Motor neuron (in vitro differentiated cells): Measurements from ENCODE around the gene BMP4. TPM values are rescaled to one million over a fixed set of nuclear protein-coding genes. Genes with fewer than 3 reads are reported as not detected.

ENCODE experiments used
- ATAC-seq, 8 experiments: fragments of 200-7000 bp; cut with Tn5 transposase; replicated peaks in 6 of 8; 2 replicates each; pipeline ENCODE4 v1.8.0; 2021; ENCODE audit warnings: mild to moderate bottlenecking in 8 of 8, moderate library complexity in 8 of 8
- H3K27ac ChIP-seq, 2 donors: fragments of 250-450 bp; sonication (Bioruptor Pico); 2 replicates each; pipeline ENCODE4 v1.9.0; 2021; ENCODE audit warnings: antibody characterized with exemption in 2 of 2, mild to moderate bottlenecking in 2 of 2, moderate library complexity in 1 of 2
- H3K4me1 ChIP-seq, 2 donors: fragments of 250-450 bp; sonication (Bioruptor Pico); replicated peaks in 1 of 2; 2 replicates each; pipeline ENCODE4 v1.6.1; 2021; ENCODE audit warnings: antibody characterized with exemption in 2 of 2, mild to moderate bottlenecking in 2 of 2, moderate library complexity in 1 of 2
- H3K4me3 ChIP-seq, 5 donors: fragments of 250-450 bp; sonication (Bioruptor Pico); 2 replicates each; pipeline ENCODE4 v1.9.0; 2021; ENCODE audit warnings: antibody characterized with exemption in 5 of 5, mild to moderate bottlenecking in 5 of 5, moderate library complexity in 4 of 5
- WGBS, 10 experiments: fragments of 450-650 bp; shearing (Covaris generic); methylation state at CpG; one replicate each; pipeline ENCODE4 v1.0.0; 2022; 5-methylcytosine and 5-hydroxymethylcytosine counted together
- in situ Hi-C, 9 experiments: fragments of 400-800 bp; cut with MboI; loops; one replicate each; pipeline ENCODE4 v1.15.0; 2021; ENCODE audit warnings: low sequenced_read_pairs in 9 of 9, low pct_unique_long_range_greater_than_20kb in 2 of 9; ENCODE audit not compliant: unreplicated experiment in 9 of 9
- total RNA-seq, 8 experiments: library from RNA; unstranded; fragments of 300-600 nt; gene quantifications; 2 replicates each; pipeline versions ENCODE4 v1.2.3 to v1.2.4, GENCODE V29; 2022

Gene BMP4
- total RNA-seq, 8 experiments from 2014 or later: 0.46 to 26.0 (median 2.4) TPM

GRCh38 chr14:53957739-53958138 is 1.1 kb upstream of the BMP4 start:
- in situ Hi-C loops: loop anchor here in 2 of 9 experiments (25.0 kb wide), 3 partner anchors 205 to 420 kb away; no protein-coding TSS in a partner anchor
- H3K4me1 ChIP-seq: peaks cover 0 to 3% of the 10 kb centered on the region in 2 donors
- H3K4me3 ChIP-seq: no peak overlapping the region
- H3K27ac ChIP-seq: no peak overlapping the region
- no peak for ATAC-seq

- 0 to 13% (median 1%) methylated on average over 2 to 17 of the region's 52 CpGs; no CpG with 5 or more reads in 3 of the 10 experiments for WGBS, 10 experiments
- peaks cover 0 to 9% of the 10 kb centered on the region in 2 donors for H3K4me1 ChIP-seq
- peak in 2 of 8 experiments; percentile 3 to 7 for ATAC-seq
- in situ Hi-C loops: loop anchor here in 2 of 9 experiments (25.0 kb wide), 3 partner anchors 206 to 419 kb away; no protein-coding TSS in a partner anchor
- H3K27ac ChIP-seq: no peak overlapping the region
- H3K4me3 ChIP-seq: no peak overlapping the region
Measured at GRCh38 chr14:53955671-53956426, 776 bp downstream of the BMP4 start.

GRCh38 chr14:53955229-53955556 is 1.4 kb downstream of the BMP4 start:
- in situ Hi-C loops: loop anchor here in 2 of 9 experiments (25.0 kb wide), 3 partner anchors 207 to 418 kb away; no protein-coding TSS in a partner anchor
- ATAC-seq: no peak
- H3K4me3 ChIP-seq: peak overlapping the region in 2 of 5 donors; percentile 44 to 53
- 0 to 7% (median 0%) methylated on average over 1 to 15 of the region's 17 CpGs; no CpG with 5 or more reads in 1 of the 10 experiments for WGBS, 10 experiments
- no peak overlapping the region for H3K27ac ChIP-seq
- H3K4me1 ChIP-seq: peaks cover 0 to 9% of the 10 kb centered on the region in 2 donors

- H3K27ac ChIP-seq: no peak overlapping the region
- H3K4me1 ChIP-seq: peaks cover 0 to 9% of the 10 kb centered on the region in 2 donors
- peak overlapping the region; percentile 37 to 53 (median 44) for H3K4me3 ChIP-seq
- WGBS, 10 experiments: 0% methylated on average over 3 to 11 of the region's 53 CpGs; no CpG with 5 or more reads in 6 of the 10 experiments
- no peak for ATAC-seq
- in situ Hi-C loops: loop anchor here in 2 of 9 experiments (25.0 kb wide), 3 partner anchors 208 to 417 kb away; no protein-coding TSS in a partner anchor
Measured at GRCh38 chr14:53954551-53955228, 1.9 kb downstream of the BMP4 start.

GRCh38 chr14:53953828-53954550 is 2.6 kb downstream of the BMP4 start:
- no peak overlapping the region for H3K27ac ChIP-seq
- ATAC-seq: peak; percentile 27 to 62 (median 48)

GRCh38 chr14:53953002-53953827 is 3.4 kb downstream of the BMP4 start:
- in situ Hi-C loops: loop anchor here in 2 of 9 experiments (25.0 kb wide), 3 partner anchors 209 to 416 kb away; no protein-coding TSS in a partner anchor
- no peak overlapping the region for H3K27ac ChIP-seq

More at GRCh38 chr14:53953828-53954550, 2.6 kb downstream of the BMP4 start:
- Histone ChIP-seq H3K4me3 (peak overlapping the region; percentile 37 to 53 (median 44)), H3K4me1 (peaks cover 0 to 9% of the 10 kb centered on the region in 2 donors)
- in situ Hi-C loops: loop anchor here in 2 of 9 experiments (25.0 kb wide), 3 partner anchors 208 to 417 kb away; no protein-coding TSS in a partner anchor
- WGBS, 10 experiments: 0% methylated on average over 2 to 14 of the region's 51 CpGs; no CpG with 5 or more reads in 6 of the 10 experiments

GRCh38 chr14:53952533-53952932 is 4.1 kb downstream of the BMP4 start:
- Histone ChIP-seq H3K4me3 (peak overlapping the region; percentile 37 to 53 (median 44)), H3K27ac (no peak overlapping the region), H3K4me1 (peaks cover 0 to 9% of the 10 kb centered on the region in 2 donors)
- in situ Hi-C loops: loop anchor here in 2 of 9 experiments (25.0 kb wide), 3 partner anchors 210 to 415 kb away; no protein-coding TSS in a partner anchor
- no peak for ATAC-seq
- WGBS, 10 experiments: 0 to 80% (median 8%) methylated on average over 1 to 7 of the region's 10 CpGs; no CpG with 5 or more reads in 4 of the 10 experiments

More at GRCh38 chr14:53953002-53953827, 3.4 kb downstream of the BMP4 start:
- WGBS, 10 experiments: 0 to 4% (median 0%) methylated on average over 1 to 13 of the region's 72 CpGs; no CpG with 5 or more reads in 4 of the 10 experiments
- peak; percentile 61 to 90 (median 88) for ATAC-seq
- Histone ChIP-seq H3K4me1 (peaks cover 0 to 9% of the 10 kb centered on the region in 2 donors), H3K4me3 (peak overlapping the region; percentile 37 to 53 (median 44))

- in situ Hi-C loops: loop anchor here in 2 of 9 experiments (25.0 kb wide), 3 partner anchors 211 to 414 kb away; no protein-coding TSS in a partner anchor
- Histone ChIP-seq H3K4me1 (peaks cover 0 to 9% of the 10 kb centered on the region in 2 donors), H3K4me3 (no peak overlapping the region), H3K27ac (no peak overlapping the region)
- 5 to 100% (median 35%) methylated on average over 2 to 13 of the region's 32 CpGs; no CpG with 5 or more reads in 4 of the 10 experiments for WGBS, 10 experiments
- no peak for ATAC-seq
Measured at GRCh38 chr14:53951627-53952303, 4.9 kb downstream of the BMP4 start.

- Histone ChIP-seq H3K27ac (no peak overlapping the region), H3K4me1 (peaks cover 0 to 12% of the 10 kb centered on the region in 2 donors), H3K4me3 (no peak overlapping the region)
- in situ Hi-C loops: loop anchor here in 2 of 9 experiments (25.0 kb wide), 3 partner anchors 211 to 414 kb away; no protein-coding TSS in a partner anchor
- no peak for ATAC-seq
- 0 to 100% (median 54%) methylated on average over 1 to 6 of the region's 6 CpGs for WGBS, 10 experiments
Measured at GRCh38 chr14:53951243-53951626, 5.4 kb downstream of the BMP4 start.

GRCh38 chr14:53950031-53950793 is 6.4 kb downstream of the BMP4 start:
- Histone ChIP-seq H3K4me1 (peaks cover 0 to 12% of the 10 kb centered on the region in 2 donors), H3K4me3 (no peak overlapping the region), H3K27ac (no peak overlapping the region)
- 50 to 100% (median 88%) methylated on average over 1 to 11 of the region's 24 CpGs; no CpG with 5 or more reads in 1 of the 10 experiments for WGBS, 10 experiments
- in situ Hi-C loops: loop anchor here in 2 of 9 experiments (25.0 kb wide), 3 partner anchors 212 to 413 kb away; no protein-coding TSS in a partner anchor
- ATAC-seq: no peak
